ENCODE data around the gene CD300H.

CD300H gene

DNA sequence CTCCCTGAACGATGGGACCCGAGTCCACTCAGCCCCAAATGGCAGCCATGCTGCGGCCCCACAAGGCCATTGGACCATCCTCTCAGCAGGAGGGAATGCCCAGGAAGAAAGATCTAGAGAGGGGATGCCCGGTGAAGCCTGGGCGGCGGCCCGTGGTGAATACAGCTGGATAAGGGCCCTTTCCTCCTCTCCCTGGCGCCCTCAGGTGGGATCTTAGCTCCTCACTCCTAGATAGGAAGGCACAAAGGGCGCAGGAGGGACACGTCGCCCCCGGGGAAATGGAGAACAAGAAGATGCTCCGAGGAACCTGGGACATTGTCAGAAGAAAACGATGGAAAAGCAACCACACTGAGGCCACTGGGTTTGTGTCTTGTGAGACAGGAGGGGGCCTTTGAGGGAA is 23.9 kb downstream of the CD300H start:
- no peak overlapping the region for H3K27ac ChIP-seq (ENCODE audit: low read depth in 2 of 2, low read length in 2 of 2)
- no peaks in the 10 kb centered on the region for H3K4me1 ChIP-seq (ENCODE audit: control insufficient read depth in 2 of 2, insufficient read depth in 2 of 2, low read length in 2 of 2)
- no peak overlapping the region for H3K9ac ChIP-seq (ENCODE audit: low read depth in 1 of 2, low read length in 2 of 2)
- no peaks in the 10 kb centered on the region for H3K36me3 ChIP-seq (ENCODE audit: control insufficient read depth in 2 of 2, insufficient read depth in 2 of 2, low read length in 2 of 2)
- peaks cover 0 to 3% of the 10 kb centered on the region in 2 donors for H3K27me3 ChIP-seq (ENCODE audit: control insufficient read depth in 2 of 2, insufficient read depth in 2 of 2, low read length in 2 of 2)
- no peak overlapping the region for H3K4me3 ChIP-seq (ENCODE audit: low read length in 2 of 2)
- H3K9me3 ChIP-seq (ENCODE audit: control insufficient read depth in 2 of 2, low read length in 2 of 2): no peaks in the 10 kb centered on the region

DNA sequence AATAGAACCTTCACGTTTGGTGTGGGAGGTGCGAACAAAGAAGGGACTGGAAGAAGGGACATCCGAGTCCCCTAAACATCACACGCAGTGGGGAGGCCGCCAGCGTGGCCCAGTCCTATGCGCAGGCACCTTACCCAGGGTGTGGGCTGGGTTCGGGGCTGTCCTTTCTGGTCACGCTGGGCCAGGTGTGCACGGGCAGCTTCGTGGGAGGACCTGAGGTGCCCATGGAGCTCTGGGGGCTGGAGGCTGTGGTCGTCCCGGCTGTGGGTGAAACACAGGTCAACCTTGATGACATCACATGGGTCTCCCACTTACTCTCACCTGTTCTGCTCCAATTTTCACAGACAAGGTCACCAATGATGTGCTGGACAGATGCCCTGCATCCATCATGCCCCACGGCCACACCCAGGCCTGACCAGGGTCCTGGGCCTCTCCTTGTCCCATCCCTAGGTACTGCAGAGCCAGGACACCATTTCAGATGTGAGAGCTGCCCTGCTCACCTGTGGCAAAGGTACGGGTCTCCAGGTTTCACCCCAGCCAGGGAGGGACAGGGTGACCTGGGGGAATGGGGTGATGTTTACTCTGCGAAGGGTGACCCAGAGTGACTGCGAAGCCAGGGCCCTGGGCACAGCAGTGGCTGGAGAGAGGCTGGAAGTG is 24.5 kb downstream of the CD300H start:
- no peaks in the 10 kb centered on the region for H3K36me3 ChIP-seq (ENCODE audit: control insufficient read depth in 2 of 2, insufficient read depth in 2 of 2, low read length in 2 of 2)
- no peak overlapping the region for H3K27ac ChIP-seq (ENCODE audit: low read depth in 2 of 2, low read length in 2 of 2)
- H3K27me3 ChIP-seq (ENCODE audit: control insufficient read depth in 2 of 2, insufficient read depth in 2 of 2, low read length in 2 of 2): peaks cover 0 to 3% of the 10 kb centered on the region in 2 donors
- no peaks in the 10 kb centered on the region for H3K4me1 ChIP-seq (ENCODE audit: control insufficient read depth in 2 of 2, insufficient read depth in 2 of 2, low read length in 2 of 2)
- H3K4me3 ChIP-seq (ENCODE audit: low read length in 2 of 2): no peak overlapping the region
- no peak overlapping the region for H3K9ac ChIP-seq (ENCODE audit: low read depth in 1 of 2, low read length in 2 of 2)
- H3K9me3 ChIP-seq (ENCODE audit: control insufficient read depth in 2 of 2, low read length in 2 of 2): no peaks in the 10 kb centered on the region

DNA sequence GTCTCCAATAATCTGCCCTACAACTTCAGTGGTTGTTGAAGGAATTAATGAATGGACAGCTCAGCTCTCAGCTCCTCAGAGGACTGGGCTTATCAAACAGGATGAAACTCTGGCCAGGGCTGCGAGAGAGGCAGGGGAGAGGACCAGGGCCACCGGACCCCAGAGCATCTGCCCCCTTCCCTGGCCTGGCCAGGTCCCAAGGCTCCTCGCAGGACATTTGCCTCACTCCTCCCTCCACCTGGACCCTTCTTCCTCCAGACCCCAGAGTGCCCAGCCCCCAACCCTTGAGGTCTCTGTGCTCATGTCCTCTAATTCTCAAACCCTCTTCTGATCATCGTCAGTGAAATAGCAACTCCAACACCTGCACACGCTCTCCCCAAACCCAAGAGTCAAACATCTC is 25.1 kb downstream of the CD300H start:
- Histone ChIP-seq H3K9ac (ENCODE audit: low read depth in 1 of 2, low read length in 2 of 2) (no peak overlapping the region), H3K4me3 (ENCODE audit: low read length in 2 of 2) (no peak overlapping the region), H3K27me3 (ENCODE audit: control insufficient read depth in 2 of 2, insufficient read depth in 2 of 2, low read length in 2 of 2) (peaks cover 0 to 3% of the 10 kb centered on the region in 2 donors), H3K27ac (ENCODE audit: low read depth in 2 of 2, low read length in 2 of 2) (no peak overlapping the region), H3K4me1 (ENCODE audit: control insufficient read depth in 2 of 2, insufficient read depth in 2 of 2, low read length in 2 of 2) (no peaks in the 10 kb centered on the region), H3K9me3 (ENCODE audit: control insufficient read depth in 2 of 2, low read length in 2 of 2) (no peaks in the 10 kb centered on the region), H3K36me3 (ENCODE audit: control insufficient read depth in 2 of 2, insufficient read depth in 2 of 2, low read length in 2 of 2) (no peaks in the 10 kb centered on the region)

DNA sequence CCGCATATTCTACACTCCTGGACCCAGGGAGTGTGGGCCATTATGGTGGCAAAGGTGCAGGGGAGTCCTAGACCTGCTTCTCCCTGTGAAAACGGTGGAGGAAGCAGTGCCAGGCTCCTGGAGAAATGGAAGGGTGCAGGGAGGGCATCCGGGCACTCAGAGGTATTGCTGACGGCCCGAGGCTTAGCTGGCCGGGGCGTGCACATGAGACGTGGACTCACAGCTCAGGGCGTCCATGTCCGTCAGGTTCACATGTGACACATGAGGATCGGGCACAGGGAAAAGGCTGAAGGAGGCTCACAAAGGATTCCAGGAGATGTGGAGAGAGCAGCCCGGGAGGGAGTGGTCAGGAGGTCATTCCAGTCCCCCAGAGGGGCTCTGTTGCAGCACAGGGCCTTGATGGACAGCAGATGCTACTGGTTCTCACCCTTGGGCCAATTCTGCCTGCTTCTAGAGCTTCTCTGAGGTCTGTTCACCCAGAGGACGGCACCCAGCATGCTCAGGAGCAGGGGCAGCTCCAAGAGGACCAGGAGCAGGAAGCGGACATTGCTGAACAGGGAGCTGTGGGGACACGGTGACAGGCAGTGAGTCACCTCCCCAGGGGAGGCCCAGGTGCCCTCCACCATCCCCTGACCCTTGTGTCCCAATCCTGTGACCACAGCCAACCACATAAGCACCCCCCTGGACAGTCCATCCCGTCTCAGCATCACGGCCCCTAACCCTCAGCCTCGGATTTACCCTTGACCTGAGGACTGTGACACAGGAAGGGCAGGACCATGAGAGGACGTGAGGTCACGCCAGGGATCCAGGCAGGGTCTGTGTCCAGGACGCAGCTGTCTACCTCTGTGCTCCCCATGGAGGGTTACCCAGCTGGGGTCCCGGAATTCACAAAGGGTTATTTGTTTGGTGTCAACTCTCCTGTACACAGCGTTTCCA is 25.9 kb downstream of the CD300H start:
- Histone ChIP-seq H3K36me3 (ENCODE audit: control insufficient read depth in 2 of 2, insufficient read depth in 2 of 2, low read length in 2 of 2) (no peaks in the 10 kb centered on the region), H3K9ac (ENCODE audit: low read depth in 1 of 2, low read length in 2 of 2) (no peak overlapping the region), H3K27ac (ENCODE audit: low read depth in 2 of 2, low read length in 2 of 2) (no peak overlapping the region), H3K4me1 (ENCODE audit: control insufficient read depth in 2 of 2, insufficient read depth in 2 of 2, low read length in 2 of 2) (no peaks in the 10 kb centered on the region), H3K9me3 (ENCODE audit: control insufficient read depth in 2 of 2, low read length in 2 of 2) (no peaks in the 10 kb centered on the region), H3K4me3 (ENCODE audit: low read length in 2 of 2) (no peak overlapping the region), H3K27me3 (ENCODE audit: control insufficient read depth in 2 of 2, insufficient read depth in 2 of 2, low read length in 2 of 2) (peaks cover 0 to 3% of the 10 kb centered on the region in 2 donors)

DNA sequence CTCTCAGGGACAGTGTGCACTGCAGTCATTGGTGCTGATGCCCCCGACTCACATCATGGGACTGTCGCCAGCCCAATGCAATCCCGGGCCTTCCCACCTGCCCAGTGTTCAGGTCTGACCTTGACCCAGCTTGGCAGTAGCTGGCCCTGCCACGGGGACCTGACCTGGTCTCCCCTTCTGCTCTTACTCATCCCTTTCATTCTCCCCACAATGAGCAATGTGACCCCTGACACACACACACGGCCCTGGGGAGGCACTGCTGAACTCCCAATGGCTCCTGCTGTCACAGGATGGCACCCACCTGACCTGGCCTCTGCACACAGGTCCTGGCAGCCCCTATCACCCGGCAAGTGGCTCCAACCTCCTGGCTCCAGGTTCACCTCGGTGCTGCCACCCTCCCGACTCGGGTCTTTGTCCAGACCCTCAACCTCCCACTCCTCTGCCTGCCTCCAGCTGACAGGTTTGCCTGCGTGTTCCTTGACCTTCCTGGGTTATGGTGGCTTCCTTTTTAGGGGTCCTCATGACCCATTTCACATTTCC is 28.0 kb downstream of the CD300H start:
- no peaks in the 10 kb centered on the region for H3K9me3 ChIP-seq (ENCODE audit: control insufficient read depth in 2 of 2, low read length in 2 of 2)
- H3K27ac ChIP-seq (ENCODE audit: low read depth in 2 of 2, low read length in 2 of 2): no peak overlapping the region
- no peaks in the 10 kb centered on the region for H3K4me1 ChIP-seq (ENCODE audit: control insufficient read depth in 2 of 2, insufficient read depth in 2 of 2, low read length in 2 of 2)
- no peaks in the 10 kb centered on the region for H3K36me3 ChIP-seq (ENCODE audit: control insufficient read depth in 2 of 2, insufficient read depth in 2 of 2, low read length in 2 of 2)
- H3K27me3 ChIP-seq (ENCODE audit: control insufficient read depth in 2 of 2, insufficient read depth in 2 of 2, low read length in 2 of 2): peaks cover 0 to 3% of the 10 kb centered on the region in 2 donors
- H3K9ac ChIP-seq (ENCODE audit: low read depth in 1 of 2, low read length in 2 of 2): no peak overlapping the region
- H3K4me3 ChIP-seq (ENCODE audit: low read length in 2 of 2): no peak overlapping the region

DNA sequence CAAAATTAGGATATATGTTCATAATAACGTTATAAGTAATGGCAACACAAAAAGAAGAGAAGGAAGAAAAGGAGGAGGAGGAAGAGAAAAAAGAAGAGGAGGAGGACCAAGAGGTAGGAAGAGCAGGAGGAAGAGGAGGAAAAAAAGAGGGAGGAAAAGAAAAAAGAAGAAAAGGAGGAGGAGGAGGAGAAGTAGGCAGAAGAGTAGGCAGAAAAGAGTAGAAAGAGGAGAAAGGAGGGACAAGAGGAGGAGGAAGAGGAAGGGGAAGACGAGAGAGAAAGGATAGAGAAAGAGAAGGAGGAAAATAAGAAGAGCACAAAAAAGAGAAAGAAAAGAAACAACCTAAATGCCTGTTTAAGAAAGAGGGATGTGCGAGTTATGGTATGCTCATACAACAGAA is 30.4 kb downstream of the CD300H start:
- no peak overlapping the region for H3K27ac ChIP-seq (ENCODE audit: low read depth in 2 of 2, low read length in 2 of 2)
- peaks cover 3 to 4% of the 10 kb centered on the region in 2 donors for H3K27me3 ChIP-seq (ENCODE audit: control insufficient read depth in 2 of 2, insufficient read depth in 2 of 2, low read length in 2 of 2)
- H3K4me3 ChIP-seq (ENCODE audit: low read length in 2 of 2): no peak overlapping the region
- H3K9ac ChIP-seq (ENCODE audit: low read depth in 1 of 2, low read length in 2 of 2): no peak overlapping the region
- H3K36me3 ChIP-seq (ENCODE audit: control insufficient read depth in 2 of 2, insufficient read depth in 2 of 2, low read length in 2 of 2): no peaks in the 10 kb centered on the region
- H3K9me3 ChIP-seq (ENCODE audit: control insufficient read depth in 2 of 2, low read length in 2 of 2): no peaks in the 10 kb centered on the region
- no peaks in the 10 kb centered on the region for H3K4me1 ChIP-seq (ENCODE audit: control insufficient read depth in 2 of 2, insufficient read depth in 2 of 2, low read length in 2 of 2)

DNA sequence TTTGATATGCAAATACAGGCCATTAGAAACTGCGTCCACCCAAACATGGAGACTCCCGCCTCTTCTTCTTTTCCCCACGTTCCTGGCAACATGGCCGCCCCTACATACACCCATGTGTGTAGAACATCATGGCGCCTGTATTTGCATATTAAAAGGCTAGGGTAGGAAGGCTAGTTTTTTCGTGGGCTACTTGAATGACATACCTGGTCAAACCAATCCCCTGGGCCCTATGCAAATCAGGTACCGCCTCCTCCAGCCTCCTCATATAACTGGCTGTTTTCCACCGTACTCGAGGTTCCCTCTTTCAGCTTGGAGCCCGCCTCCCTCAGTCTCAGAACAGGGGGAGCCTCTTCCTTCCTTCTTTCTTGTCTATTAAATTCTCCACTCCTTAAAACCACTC is 35.2 kb downstream of the CD300H start:
- no peak overlapping the region for H3K9ac ChIP-seq (ENCODE audit: low read depth in 1 of 2, low read length in 2 of 2)
- no peaks in the 10 kb centered on the region for H3K36me3 ChIP-seq (ENCODE audit: control insufficient read depth in 2 of 2, insufficient read depth in 2 of 2, low read length in 2 of 2)
- peaks cover 0 to 4% of the 10 kb centered on the region in 2 donors for H3K27me3 ChIP-seq (ENCODE audit: control insufficient read depth in 2 of 2, insufficient read depth in 2 of 2, low read length in 2 of 2)
- no peaks in the 10 kb centered on the region for H3K4me1 ChIP-seq (ENCODE audit: control insufficient read depth in 2 of 2, insufficient read depth in 2 of 2, low read length in 2 of 2)
- peak overlapping the region; percentile 39 to 56 for H3K27ac ChIP-seq (ENCODE audit: low read depth in 2 of 2, low read length in 2 of 2)
- H3K4me3 ChIP-seq (ENCODE audit: low read length in 2 of 2): peak overlapping the region in 1 of 2 donors; percentile 45
- no peaks in the 10 kb centered on the region for H3K9me3 ChIP-seq (ENCODE audit: control insufficient read depth in 2 of 2, low read length in 2 of 2)

DNA sequence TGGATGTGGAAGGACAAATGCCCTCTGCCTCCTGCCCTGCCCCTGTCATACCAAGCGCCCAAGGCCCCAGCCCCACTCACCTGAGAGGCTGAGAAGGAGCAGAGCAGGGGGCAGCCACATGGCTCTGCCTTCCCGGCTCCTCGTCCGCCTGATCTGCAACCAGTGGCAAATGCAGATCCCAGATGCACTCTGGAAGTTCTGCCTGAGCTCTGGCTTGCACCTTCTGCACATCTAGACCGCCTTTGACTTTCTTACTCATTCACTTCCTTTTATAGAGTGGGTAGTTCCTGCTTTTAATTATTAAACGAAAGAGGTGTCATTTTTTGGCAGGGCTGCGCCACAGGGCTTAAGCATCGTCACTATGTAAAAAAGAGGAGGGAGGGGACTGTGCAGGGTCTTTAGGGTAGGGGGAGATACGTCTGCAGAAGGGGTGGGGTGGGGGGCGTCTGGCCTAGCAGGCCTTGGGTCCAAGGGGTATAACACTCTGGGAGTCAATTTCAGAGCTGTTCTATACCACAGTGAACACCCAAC is 36.0 kb downstream of the CD300H start, which contains the start of gene CD300LB:
TSS of gene CD300LB (minus strand) at position 245 of the 531 bp plus-strand sequence. CDS start at position 120, 125 bp downstream.
- Histone ChIP-seq H3K27ac (ENCODE audit: low read depth in 2 of 2, low read length in 2 of 2) (no peak within 1 kb of the TSS), H3K4me3 (ENCODE audit: low read length in 2 of 2) (peak within 1 kb of the TSS in 1 of 2 donors; percentile 45), H3K27me3 (ENCODE audit: control insufficient read depth in 2 of 2, insufficient read depth in 2 of 2, low read length in 2 of 2) (peaks cover 0 to 4% of the 10 kb centered on the region in 2 donors), H3K9me3 (ENCODE audit: control insufficient read depth in 2 of 2, low read length in 2 of 2) (no peaks in the 10 kb centered on the region), H3K36me3 (ENCODE audit: control insufficient read depth in 2 of 2, insufficient read depth in 2 of 2, low read length in 2 of 2) (no peaks in the 10 kb centered on the region), H3K9ac (ENCODE audit: low read depth in 1 of 2, low read length in 2 of 2) (no peak within 1 kb of the TSS), H3K4me1 (ENCODE audit: control insufficient read depth in 2 of 2, insufficient read depth in 2 of 2, low read length in 2 of 2) (no peaks in the 10 kb centered on the region)

DNA sequence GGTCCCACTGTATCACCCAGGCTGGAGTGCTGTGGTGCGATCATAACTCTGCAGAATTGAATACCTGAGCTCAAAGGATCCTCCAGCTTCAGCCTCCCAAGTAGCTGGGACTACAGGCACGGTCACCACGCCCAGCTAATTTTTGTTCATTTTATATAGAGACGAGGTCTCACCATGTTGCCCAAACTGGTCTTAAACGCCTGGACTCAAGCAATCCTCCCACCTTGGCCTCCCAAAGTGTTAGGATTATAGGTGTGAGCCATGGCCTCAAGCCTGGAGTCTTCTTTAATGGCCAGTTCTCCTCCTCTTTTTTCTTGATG is 36.5 kb downstream of the CD300H start:
- no peak overlapping the region for H3K9ac ChIP-seq (ENCODE audit: low read depth in 1 of 2, low read length in 2 of 2)
- peaks cover 0 to 4% of the 10 kb centered on the region in 2 donors for H3K27me3 ChIP-seq (ENCODE audit: control insufficient read depth in 2 of 2, insufficient read depth in 2 of 2, low read length in 2 of 2)
- no peaks in the 10 kb centered on the region for H3K4me1 ChIP-seq (ENCODE audit: control insufficient read depth in 2 of 2, insufficient read depth in 2 of 2, low read length in 2 of 2)
- no peaks in the 10 kb centered on the region for H3K9me3 ChIP-seq (ENCODE audit: control insufficient read depth in 2 of 2, low read length in 2 of 2)
- H3K4me3 ChIP-seq (ENCODE audit: low read length in 2 of 2): no peak overlapping the region
- no peak overlapping the region for H3K27ac ChIP-seq (ENCODE audit: low read depth in 2 of 2, low read length in 2 of 2)
- H3K36me3 ChIP-seq (ENCODE audit: control insufficient read depth in 2 of 2, insufficient read depth in 2 of 2, low read length in 2 of 2): no peaks in the 10 kb centered on the region

DNA sequence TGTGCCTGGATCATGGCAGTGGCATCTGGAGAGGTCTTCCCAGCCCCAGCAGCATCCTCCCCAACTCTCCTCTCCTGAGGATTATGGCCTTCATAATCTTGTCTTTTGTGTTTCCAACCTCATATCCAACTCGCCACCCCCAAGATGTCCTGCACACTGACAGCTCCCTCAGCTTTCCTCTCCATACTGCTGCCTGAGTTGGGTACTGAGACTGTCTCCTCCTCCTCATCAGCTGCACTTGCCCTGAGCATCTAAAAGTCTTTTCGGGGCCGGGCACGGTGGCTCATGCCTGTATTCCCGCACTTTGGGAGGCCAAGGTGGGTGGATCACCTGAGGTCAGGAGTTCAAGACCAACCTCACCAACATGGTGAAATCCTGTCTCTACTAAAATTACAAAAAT is 38.1 kb downstream of the CD300H start:
- no peaks in the 10 kb centered on the region for H3K36me3 ChIP-seq (ENCODE audit: control insufficient read depth in 2 of 2, insufficient read depth in 2 of 2, low read length in 2 of 2)
- H3K27ac ChIP-seq (ENCODE audit: low read depth in 2 of 2, low read length in 2 of 2): no peak overlapping the region
- no peaks in the 10 kb centered on the region for H3K4me1 ChIP-seq (ENCODE audit: control insufficient read depth in 2 of 2, insufficient read depth in 2 of 2, low read length in 2 of 2)
- H3K9me3 ChIP-seq (ENCODE audit: control insufficient read depth in 2 of 2, low read length in 2 of 2): no peaks in the 10 kb centered on the region
- no peak overlapping the region for H3K4me3 ChIP-seq (ENCODE audit: low read length in 2 of 2)
- H3K9ac ChIP-seq (ENCODE audit: low read depth in 1 of 2, low read length in 2 of 2): no peak overlapping the region
- H3K27me3 ChIP-seq (ENCODE audit: control insufficient read depth in 2 of 2, insufficient read depth in 2 of 2, low read length in 2 of 2): peaks cover 0 to 4% of the 10 kb centered on the region in 2 donors

Data from mucosa of rectum (tissue), 2 donors.